SW480 (cell line): ENCODE data around the gene ZNF536.

Experiments used
- DNase-seq: peaks from one replicate; pipeline ENCODE4 v3.0.0-alpha.2; 2016; ENCODE audit warnings: low spot score

The ZNF536 gene

GRCh38 chr19:30563691-30564090 is 191.5 kb downstream of the ZNF536 start:
- DNase-seq: no peak

- DNase-seq: no peak
Observed at GRCh38 chr19:30564551-30565011, 192.4 kb downstream of the ZNF536 start.

DNA sequence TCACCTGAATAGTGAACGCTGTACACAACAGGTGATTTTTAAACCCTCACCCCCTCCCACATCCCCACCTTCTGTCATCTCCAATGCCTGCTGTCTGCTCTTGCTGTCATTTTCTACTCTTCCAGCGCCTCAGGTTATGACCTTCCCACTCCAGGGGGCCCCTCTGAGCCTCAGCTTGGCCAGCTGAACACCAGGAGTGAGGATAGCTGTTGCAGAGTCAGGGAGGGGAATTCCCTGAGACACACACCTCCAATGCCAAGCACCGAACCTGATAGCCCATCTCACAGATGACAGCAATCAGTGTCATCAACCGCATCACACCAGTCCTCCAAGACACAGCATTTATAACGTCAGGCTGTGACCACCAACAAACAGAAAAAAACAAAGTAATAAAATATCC is 193.5 kb downstream of the ZNF536 start:
- no peak for DNase-seq

DNA sequence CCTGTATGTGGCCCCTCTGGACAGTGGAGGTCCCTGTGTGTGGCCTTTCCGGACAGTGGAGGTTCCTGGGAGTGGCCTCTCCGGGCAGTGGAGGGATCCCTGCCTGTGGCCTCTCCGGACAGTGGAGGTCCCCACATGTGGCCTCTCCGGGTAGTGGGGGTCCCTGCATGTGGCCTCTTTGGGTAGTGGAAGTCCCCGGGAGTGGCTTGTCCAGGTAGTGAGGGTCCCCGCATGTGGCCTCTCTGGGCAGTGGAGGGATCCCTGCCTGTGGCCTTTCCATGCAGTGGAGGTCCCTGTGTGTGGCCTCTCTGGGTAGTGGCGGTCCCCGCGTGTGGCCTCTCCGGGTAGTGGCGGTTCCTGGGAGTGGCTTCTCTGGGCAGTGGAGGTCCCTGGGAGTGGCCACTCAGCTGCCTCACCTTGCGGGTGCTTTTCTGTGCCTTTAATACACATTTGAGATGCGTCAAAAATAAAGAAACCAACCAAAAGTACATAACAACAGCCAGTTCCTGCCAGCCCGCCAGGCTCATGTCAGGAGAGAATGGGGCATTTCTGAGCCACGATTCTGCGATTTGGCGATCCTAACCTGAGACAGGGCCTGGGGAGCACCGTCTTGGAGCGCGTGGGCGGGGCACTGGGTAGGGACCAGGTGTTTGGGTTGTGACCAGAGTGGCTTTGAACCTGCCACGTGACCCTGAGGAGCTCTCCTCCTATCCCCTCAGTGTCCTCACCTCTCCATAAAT is 194.7 kb downstream of the ZNF536 start:
- no peak for DNase-seq

- DNase-seq: no peak
Observed at GRCh38 chr19:30567536-30568232, 195.5 kb downstream of the ZNF536 start.

GRCh38 chr19:30570194-30570593 is 198.0 kb downstream of the ZNF536 start:
- no peak for DNase-seq

DNA sequence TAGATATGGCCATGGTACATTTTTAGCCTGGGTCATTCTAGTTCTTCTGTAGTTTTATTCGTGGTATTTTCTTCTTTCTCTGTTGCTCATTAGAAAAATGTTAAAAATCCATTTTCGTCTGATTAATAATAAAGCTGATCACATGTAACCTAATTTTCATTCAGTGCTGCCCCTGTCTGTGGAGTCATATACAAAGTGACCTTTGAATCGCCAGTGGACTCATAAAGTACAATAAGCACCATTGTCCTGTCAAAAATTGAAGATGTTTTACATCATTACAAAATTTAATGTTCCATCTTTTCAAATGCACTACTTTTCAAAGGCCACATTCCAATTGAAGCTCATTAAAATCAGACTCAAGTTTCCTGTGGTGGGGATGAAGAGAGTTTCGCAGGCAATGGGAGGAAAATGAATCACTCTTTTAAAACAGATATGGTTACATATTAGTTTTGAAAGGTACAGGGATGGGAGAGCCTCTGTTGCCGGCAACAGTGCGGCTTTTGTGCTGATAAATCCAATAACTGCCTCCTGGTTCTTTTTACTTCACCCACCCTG is 205.4 kb downstream of the ZNF536 start:
- no peak for DNase-seq

DNA sequence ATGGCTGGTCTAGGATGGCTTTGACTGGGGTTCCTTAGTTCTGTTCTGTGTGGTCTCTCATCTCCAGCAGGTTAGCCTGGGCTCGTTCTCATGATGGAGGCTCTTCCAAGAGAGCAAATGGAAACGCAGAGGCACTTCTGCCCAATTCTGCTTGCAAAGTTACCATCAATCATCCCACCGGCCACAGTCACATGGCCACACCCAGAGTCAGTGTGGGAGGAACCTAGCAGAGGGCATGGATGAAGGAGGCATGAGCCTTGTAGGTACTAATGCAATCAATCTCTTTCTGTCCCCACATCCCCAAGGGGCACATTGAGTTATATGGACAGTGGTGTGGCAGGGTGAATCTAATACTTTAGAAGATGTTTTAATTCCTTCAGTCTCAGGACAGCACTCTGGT is 207.2 kb downstream of the ZNF536 start:
- no peak for DNase-seq

DNA sequence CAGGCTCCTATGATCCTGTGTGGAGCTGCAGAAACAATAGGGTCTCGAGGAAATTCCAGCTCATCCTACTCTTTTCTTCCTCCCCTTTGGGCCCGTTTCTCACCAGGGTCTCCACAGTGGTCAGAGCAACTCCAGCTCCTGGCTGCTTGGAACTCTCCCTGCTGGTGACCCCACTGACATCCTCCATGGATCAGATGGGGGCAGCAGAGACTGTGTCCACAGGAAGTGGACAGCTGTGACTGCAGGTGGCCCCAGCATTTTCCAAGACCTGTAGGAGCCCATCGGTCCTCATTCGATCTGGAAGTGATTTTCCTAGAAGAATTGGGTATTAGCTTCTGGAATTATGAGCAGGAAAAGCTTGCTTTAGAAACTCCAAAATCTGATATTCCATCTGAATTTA is 208.5 kb downstream of the ZNF536 start:
- DNase-seq: no peak

DNA sequence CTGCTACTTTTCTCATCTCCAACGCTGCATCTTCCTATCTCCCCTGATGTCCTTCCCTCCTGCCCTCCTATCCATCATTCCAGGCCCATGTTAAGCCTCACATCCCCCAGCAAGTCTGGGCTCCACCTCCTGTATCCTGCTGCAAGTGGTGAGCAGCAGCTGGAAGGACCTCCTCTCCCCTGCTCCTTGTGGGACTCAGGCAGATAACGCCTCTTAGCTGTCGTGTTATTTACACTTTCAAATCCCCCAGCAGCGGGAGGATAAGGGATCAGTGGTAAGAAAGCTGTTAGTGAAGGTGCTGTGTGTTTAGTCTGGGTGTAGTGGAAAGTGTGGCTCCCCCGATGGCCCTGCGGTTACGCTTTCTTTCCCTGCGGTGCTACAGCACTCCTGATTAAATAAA is 211.9 kb downstream of the ZNF536 start:
- DNase-seq: no peak

DNA sequence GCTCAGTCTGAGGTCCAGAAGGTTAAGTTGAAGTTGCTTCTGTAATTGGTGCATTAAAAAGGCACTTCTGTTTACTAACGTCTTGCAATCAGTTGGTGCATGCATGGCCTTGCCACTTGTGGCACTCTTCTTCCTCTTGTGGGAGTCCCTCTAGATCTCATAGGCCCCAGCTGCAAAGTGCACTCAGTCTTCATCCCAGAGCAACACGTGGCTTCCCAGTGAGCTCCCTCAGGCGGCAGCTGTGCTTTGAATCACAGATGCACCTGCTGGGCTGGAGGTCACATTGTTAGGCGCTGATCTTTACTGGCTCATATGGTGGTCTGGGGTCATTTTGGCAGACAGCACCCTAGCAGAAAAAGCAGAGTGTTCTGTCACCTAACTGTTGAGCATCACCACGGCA is 215.7 kb downstream of the ZNF536 start:
- no peak for DNase-seq

- DNase-seq: no peak
Observed at GRCh38 chr19:30590596-30591229, 218.5 kb downstream of the ZNF536 start.

- no peak for DNase-seq
Observed at GRCh38 chr19:30593356-30593755, 221.2 kb downstream of the ZNF536 start.

DNA sequence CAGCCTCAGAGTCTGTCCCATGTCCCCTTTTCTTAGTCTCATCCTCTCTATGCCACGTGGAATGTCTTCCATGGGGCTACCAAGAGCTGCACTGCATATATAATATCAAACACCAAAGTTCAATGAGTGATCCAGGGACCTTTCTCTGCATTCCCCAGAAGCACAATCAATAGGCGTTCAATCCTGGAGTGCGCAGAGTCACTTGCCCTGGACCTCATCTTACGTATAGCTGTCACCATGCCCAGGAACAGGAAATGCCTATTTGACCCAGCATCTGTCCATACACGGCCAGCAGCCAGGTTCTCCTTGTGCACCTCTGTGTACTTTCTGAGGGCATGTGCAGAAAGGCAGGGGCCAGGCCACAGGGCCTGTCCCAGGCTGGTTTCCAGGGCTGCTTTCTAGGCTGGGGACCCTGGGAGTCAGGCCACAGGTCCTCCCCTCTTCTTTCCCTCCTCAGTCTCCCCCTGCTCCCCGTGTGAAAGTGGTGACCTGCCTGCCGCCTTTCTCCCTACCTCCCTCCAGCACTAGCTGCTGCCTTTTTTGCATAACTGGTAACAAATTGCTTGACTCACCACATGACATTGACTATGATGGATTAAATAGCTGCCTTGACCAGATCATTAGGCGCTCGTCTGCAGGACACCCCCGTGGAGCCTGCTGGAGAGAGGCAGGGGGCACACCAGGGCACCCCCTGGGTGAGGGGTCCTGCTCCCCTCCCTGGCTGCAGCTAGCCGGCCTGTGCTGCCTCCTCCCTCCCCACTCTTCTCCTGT is 222.0 kb downstream of the ZNF536 start:
- no peak for DNase-seq

DNA sequence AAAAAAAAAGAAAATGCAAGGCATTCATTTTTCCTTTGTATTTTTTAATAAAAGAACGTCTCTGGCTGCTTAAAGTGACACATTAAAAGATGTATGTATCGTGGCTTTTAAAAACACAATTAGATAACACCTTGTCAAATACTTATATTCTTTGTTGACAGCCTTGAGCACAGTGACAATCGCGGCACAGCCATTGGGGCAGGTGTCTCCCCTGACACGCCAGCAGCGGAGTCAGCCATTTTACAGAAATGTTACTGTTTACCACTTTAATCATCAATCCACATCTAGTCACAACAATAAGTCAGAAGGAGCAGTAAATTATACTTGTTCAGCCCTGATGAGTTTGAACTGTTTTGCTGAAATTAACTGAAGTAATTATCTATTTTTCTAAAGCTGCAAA is 224.1 kb downstream of the ZNF536 start:
- no peak for DNase-seq

DNA sequence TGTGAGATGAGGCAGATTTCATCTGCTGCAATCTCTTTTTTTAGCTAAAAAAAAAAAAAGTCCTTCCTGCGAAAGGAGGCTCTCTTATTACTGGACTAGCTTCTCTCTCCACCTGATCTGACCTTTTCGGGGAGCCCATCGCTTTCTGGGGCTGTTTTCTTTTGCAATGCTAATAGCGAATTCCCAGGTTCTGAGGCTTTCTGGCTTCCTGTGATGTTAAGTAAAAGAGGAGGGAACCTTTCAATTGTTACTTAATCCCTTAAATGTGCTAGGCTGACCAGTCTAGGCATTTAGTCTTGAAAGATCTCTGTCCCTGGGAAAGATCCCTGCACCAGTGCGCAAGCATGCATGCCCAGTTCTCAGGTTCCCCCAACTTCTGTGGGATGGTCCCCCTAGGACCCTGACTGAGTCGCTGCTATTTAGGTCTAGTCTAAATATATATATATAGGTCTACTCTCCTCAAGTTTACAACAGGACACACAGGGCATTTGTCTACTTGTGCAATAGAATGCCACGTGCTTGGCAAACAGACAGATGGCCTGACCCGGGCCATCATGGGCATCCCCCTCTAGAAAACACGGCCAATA is 224.7 kb downstream of the ZNF536 start:
- no peak for DNase-seq

GRCh38 chr19:30598688-30599087 is 226.5 kb downstream of the ZNF536 start:
- DNase-seq: no peak

DNA sequence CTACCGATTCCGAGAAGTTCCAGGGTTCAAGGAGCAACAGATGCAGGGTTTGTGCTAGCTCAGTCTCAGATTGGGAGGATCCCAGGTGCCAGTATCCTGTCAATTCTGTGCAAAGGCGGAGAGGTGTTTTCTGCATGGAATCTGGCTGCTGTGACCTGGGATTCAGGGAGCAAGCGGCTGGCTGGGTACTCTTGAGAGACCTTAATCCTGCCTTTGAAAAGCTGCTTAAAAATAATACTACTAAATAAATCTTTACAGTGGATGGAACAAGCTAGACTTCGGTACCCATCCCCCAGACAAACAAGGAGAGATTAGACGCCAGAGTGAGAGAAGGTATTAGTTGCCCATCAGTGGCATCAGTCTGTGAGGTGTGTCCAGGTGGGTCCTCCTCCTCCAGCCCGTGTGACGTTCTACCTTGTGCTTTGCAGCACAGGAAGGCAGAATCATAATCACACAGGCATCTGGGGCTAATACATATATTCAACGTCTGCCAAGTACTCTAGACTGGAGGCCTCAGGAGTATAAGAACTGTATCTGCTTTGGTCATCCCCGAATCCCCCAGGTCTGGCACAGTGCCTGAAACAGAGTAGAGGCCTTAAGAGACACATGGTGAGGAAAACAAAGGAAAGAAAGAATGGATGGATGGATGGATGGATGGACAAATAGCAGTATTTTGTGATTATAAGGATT is 230.6 kb downstream of the ZNF536 start:
- no peak for DNase-seq

DNA sequence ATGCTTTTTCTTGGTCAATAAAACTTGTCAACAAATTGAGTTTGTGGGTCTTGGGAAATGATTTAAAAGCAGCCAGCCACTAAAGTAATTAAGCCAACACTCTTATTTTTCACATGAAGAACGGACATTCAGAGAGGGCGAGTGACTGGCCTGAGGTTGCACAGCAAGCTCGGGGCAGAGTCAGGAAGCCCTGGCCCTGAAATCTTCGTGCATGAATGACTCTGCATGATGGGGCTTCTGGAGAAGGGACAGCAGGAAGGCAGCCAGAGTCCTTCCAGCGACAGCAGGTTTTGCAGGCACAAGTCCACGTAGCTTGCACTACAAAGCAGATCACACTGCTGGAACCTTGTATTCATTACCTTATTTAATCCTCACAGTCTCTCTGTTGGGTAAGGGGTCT is 232.5 kb downstream of the ZNF536 start:
- no peak for DNase-seq

GRCh38 chr19:30605333-30605732 is 233.1 kb downstream of the ZNF536 start:
- DNase-seq: no peak
